H9 (cell line): ENCODE data around the gene SYCE3. TPM values are rescaled to one million over a fixed set of nuclear protein-coding genes. Genes with fewer than 3 reads are reported as not detected.

Experiments
- DNase-seq: peaks from one replicate; pipeline ENCODE4 v3.0.0-alpha.2; 2017
- H2AFZ ChIP-seq: one replicate; pipeline ENCODE4 v1.6.1; 2013; ENCODE audit warnings: mild to moderate bottlenecking, low read length, control low read depth, moderate library complexity
- H2AK5ac ChIP-seq: 2 replicates; pipeline ENCODE4 v1.6.1; 2013; ENCODE audit warnings: low read length, control low read depth, mixed read lengths; ENCODE audit not compliant: insufficient read length
- H2BK120ac ChIP-seq: one replicate; pipeline ENCODE4 v1.6.1; 2013; ENCODE audit warnings: low read depth, mild to moderate bottlenecking, low read length, control low read depth, inconsistent platforms; ENCODE audit not compliant: poor library complexity, severe bottlenecking
- H2BK12ac ChIP-seq: 2 replicates; pipeline ENCODE4 v1.6.1; 2013; ENCODE audit warnings: low read length, control low read depth, mixed read lengths, low read depth; ENCODE audit not compliant: insufficient read length
- H2BK15ac ChIP-seq: 2 replicates; pipeline ENCODE4 v1.6.1; 2013; ENCODE audit warnings: low read depth, low read length, control low read depth
- H2BK20ac ChIP-seq: one replicate; pipeline ENCODE4 v1.6.1; 2013; ENCODE audit warnings: low read depth, mild to moderate bottlenecking, low read length, control low read depth, inconsistent platforms; ENCODE audit not compliant: poor library complexity, severe bottlenecking
- H2BK5ac ChIP-seq: 2 replicates; pipeline ENCODE4 v1.6.1; 2013; ENCODE audit warnings: low read length, control low read depth, mixed read lengths; ENCODE audit not compliant: insufficient read length
- H3K14ac ChIP-seq: 2 replicates; pipeline ENCODE4 v1.6.1; 2013; ENCODE audit warnings: low read length, control low read depth; ENCODE audit not compliant: insufficient read depth
- H3K18ac ChIP-seq: 2 replicates; pipeline ENCODE4 v1.6.1; 2013; ENCODE audit warnings: low read depth, mild to moderate bottlenecking, mixed read lengths, low read length, control low read depth; ENCODE audit not compliant: insufficient read length
- H3K23ac ChIP-seq: 2 replicates; pipeline ENCODE4 v1.6.1; 2013; ENCODE audit warnings: low read length, control low read depth, mixed read lengths, low read depth; ENCODE audit not compliant: insufficient read length
- H3K23me2 ChIP-seq: 2 replicates; pipeline ENCODE4 v1.6.1; 2013; ENCODE audit warnings: low read depth, mild to moderate bottlenecking, mixed read lengths, low read length, control low read depth; ENCODE audit not compliant: insufficient read length, poor library complexity, severe bottlenecking
- H3K27ac ChIP-seq: 2 replicates; pipeline ENCODE4 v1.5.1; 2013; ENCODE audit warnings: low read length, control low read depth, mixed read lengths, low read depth; ENCODE audit not compliant: insufficient read length
- H3K27me3 ChIP-seq: 2 replicates; pipeline ENCODE4 v1.6.1; 2013; ENCODE audit warnings: low read length, control low read depth, inconsistent platforms; ENCODE audit not compliant: insufficient read depth
- H3K4ac ChIP-seq: 2 replicates; pipeline ENCODE4 v1.6.1; 2013; ENCODE audit warnings: low read depth, mild to moderate bottlenecking, control low read depth, inconsistent platforms, low read length, moderate library complexity
- H3K4me1 ChIP-seq: 2 replicates; pipeline ENCODE4 v1.6.1; 2013; ENCODE audit warnings: low read length, control low read depth, inconsistent platforms; ENCODE audit not compliant: insufficient read depth
- H3K4me2 ChIP-seq: 2 replicates; pipeline ENCODE4 v1.6.1; 2013; ENCODE audit warnings: low read length, control low read depth, mixed read lengths; ENCODE audit not compliant: insufficient read length, insufficient read depth
- H3K56ac ChIP-seq: 2 replicates; pipeline ENCODE4 v1.6.1; 2013; ENCODE audit warnings: low read depth, mild to moderate bottlenecking, mixed read lengths, low read length, control low read depth; ENCODE audit not compliant: insufficient read length
- H3K79me1 ChIP-seq: 2 replicates; pipeline ENCODE4 v1.6.1; 2013; ENCODE audit warnings: low read depth, mild to moderate bottlenecking, moderate library complexity, low read length, control low read depth, inconsistent platforms; ENCODE audit not compliant: insufficient read depth, poor library complexity, severe bottlenecking
- H3K79me2 ChIP-seq: 2 replicates; pipeline ENCODE4 v1.6.1; 2013; ENCODE audit warnings: low read length, control low read depth, inconsistent platforms; ENCODE audit not compliant: insufficient read depth
- H3K9ac ChIP-seq: 2 replicates; pipeline ENCODE4 v1.6.1; 2013; ENCODE audit warnings: low read length, control low read depth, mixed read lengths; ENCODE audit not compliant: insufficient read length; ENCODE audit errors: extremely low read depth
- H3K9me3 ChIP-seq: one replicate; pipeline ENCODE4 v1.6.1; 2013; ENCODE audit warnings: low read depth, low read length, inconsistent platforms; ENCODE audit not compliant: control insufficient read depth
- H3T11ph ChIP-seq: one replicate; pipeline ENCODE4 v1.6.1; 2013; ENCODE audit warnings: mild to moderate bottlenecking, low read length, control low read depth, inconsistent platforms
- H4K20me1 ChIP-seq: one replicate; pipeline ENCODE4 v1.6.1; 2013; ENCODE audit not compliant: control insufficient read depth, insufficient read length, insufficient read depth
- H4K5ac ChIP-seq: 2 replicates; pipeline ENCODE4 v1.6.1; 2013; ENCODE audit warnings: low read depth, mild to moderate bottlenecking, mixed read lengths, low read length, control low read depth; ENCODE audit not compliant: insufficient read length
- H4K8ac ChIP-seq: replicated peaks from 2 replicates; pipeline ENCODE4 v1.6.1; 2013; ENCODE audit warnings: low read length, control low read depth, mixed read lengths, low read depth; ENCODE audit not compliant: insufficient read length
- H4K91ac ChIP-seq: 2 replicates; pipeline ENCODE4 v1.6.1; 2013; ENCODE audit warnings: low read depth, mild to moderate bottlenecking, moderate library complexity, mixed read lengths, low read length, control low read depth; ENCODE audit not compliant: insufficient read length
- H3K27ac Mint-ChIP-seq, 3 experiments: 2 replicates in 2 of 3; 3 replicates in 1 of 3; pipeline ENCODE4 v1.8.0; 2020 to 2021; ENCODE audit warnings: mixed read lengths in 3 of 3, mild to moderate bottlenecking in 1 of 3, moderate library complexity in 1 of 3
- H3K27me3 Mint-ChIP-seq: 2 replicates; pipeline ENCODE4 v1.8.0; 2021; ENCODE audit warnings: low read depth, mild to moderate bottlenecking, moderate library complexity, mixed read lengths
- H3K36me3 Mint-ChIP-seq, 3 experiments: 2 replicates in 2 of 3; 3 replicates in 1 of 3; pipeline ENCODE4 v1.8.0; 2020 to 2021; ENCODE audit warnings: low read depth in 3 of 3, mixed read lengths in 3 of 3; ENCODE audit not compliant: insufficient read depth in 1 of 3
- H3K4me1 Mint-ChIP-seq, 2 experiments: 2 replicates each; pipeline ENCODE4 v1.8.0; 2020; ENCODE audit warnings: mixed read lengths in 2 of 2
- H3K4me3 Mint-ChIP-seq, 2 experiments: 2 replicates in 1 of 2; 3 replicates in 1 of 2; pipeline ENCODE4 v1.8.0; 2020 to 2021; ENCODE audit warnings: mild to moderate bottlenecking in 2 of 2, mixed read lengths in 2 of 2, moderate library complexity in 1 of 2
- H3K9me3 Mint-ChIP-seq, 2 experiments: 2 replicates in 1 of 2; 3 replicates in 1 of 2; pipeline ENCODE4 v1.8.0; 2020; ENCODE audit warnings: mild to moderate bottlenecking in 2 of 2, mixed read lengths in 2 of 2, moderate library complexity in 1 of 2
- WGBS: extraction: QIAGEN DNeasy Blood & Tissue Kit; methylation state at CpG from one replicate; pipeline ENCODE4 v1.1.7; 2013; ENCODE audit warnings: missing lambda C conversion rate, low lambda C conversion rate, mixed read lengths; ENCODE audit not compliant: insufficient read length; ENCODE audit errors: extremely low coverage; 5-methylcytosine and 5-hydroxymethylcytosine counted together
- total RNA-seq: library from RNA; stranded (reverse); gene quantifications from 2 replicates; pipeline ENCODE4 v1.2.1, GENCODE V29; 2021
- TF ChIP-seq, protein P1 (sequence below): fragments of 200-600 bp; sonication (generic); conservative IDR thresholded peaks from 3 replicates; pipeline ENCODE4 v1.8.0; 2021; ENCODE audit warnings: antibody characterized with exemption, mild to moderate bottlenecking

Gene SYCE3
- total RNA-seq, 1 experiment from 2014 or later: 0.85 TPM

- H3K79me2 ChIP-seq: no peaks in the 10 kb centered on the region
- H3K14ac ChIP-seq: no peak overlapping the region
- H4K5ac ChIP-seq: no peak overlapping the region
- H3K4me2 ChIP-seq: no peak overlapping the region
- DNase-seq: no peak
- no peak overlapping the region for H3K9ac ChIP-seq
- no CpG with 5 or more reads among the region's 23 CpGs for WGBS
- H3K36me3 Mint-ChIP-seq: peaks cover 4 to 56% (median 48%) of the 10 kb centered on the region in 3 experiments
- no peak overlapping the region for H2AFZ ChIP-seq
- H3K27ac ChIP-seq: no peak overlapping the region
- no peaks in the 10 kb centered on the region; the same call in 1 of the 2 replicates for H3K27me3 Mint-ChIP-seq
- no peak overlapping the region for H2BK20ac ChIP-seq
- peaks cover 2% of the 10 kb centered on the region; the same call in 1 of the 2 replicates for H3K4me1 ChIP-seq
- no peak overlapping the region for H3K56ac ChIP-seq
- no peak overlapping the region for H4K8ac ChIP-seq
- H2BK120ac ChIP-seq: no peak overlapping the region
- H4K20me1 ChIP-seq: no peaks in the 10 kb centered on the region
- no peak overlapping the region for H4K91ac ChIP-seq
- H3K4me1 Mint-ChIP-seq: 0 out of 4 replicates have a peak, but pooled peaks cover 0 to 6% of the 10 kb centered on the region in 2 experiments
- no peaks in the 10 kb centered on the region for H3K23me2 ChIP-seq
- TF ChIP-seq, protein P1, sequence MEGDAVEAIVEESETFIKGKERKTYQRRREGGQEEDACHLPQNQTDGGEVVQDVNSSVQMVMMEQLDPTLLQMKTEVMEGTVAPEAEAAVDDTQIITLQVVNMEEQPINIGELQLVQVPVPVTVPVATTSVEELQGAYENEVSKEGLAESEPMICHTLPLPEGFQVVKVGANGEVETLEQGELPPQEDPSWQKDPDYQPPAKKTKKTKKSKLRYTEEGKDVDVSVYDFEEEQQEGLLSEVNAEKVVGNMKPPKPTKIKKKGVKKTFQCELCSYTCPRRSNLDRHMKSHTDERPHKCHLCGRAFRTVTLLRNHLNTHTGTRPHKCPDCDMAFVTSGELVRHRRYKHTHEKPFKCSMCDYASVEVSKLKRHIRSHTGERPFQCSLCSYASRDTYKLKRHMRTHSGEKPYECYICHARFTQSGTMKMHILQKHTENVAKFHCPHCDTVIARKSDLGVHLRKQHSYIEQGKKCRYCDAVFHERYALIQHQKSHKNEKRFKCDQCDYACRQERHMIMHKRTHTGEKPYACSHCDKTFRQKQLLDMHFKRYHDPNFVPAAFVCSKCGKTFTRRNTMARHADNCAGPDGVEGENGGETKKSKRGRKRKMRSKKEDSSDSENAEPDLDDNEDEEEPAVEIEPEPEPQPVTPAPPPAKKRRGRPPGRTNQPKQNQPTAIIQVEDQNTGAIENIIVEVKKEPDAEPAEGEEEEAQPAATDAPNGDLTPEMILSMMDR: no peak
- no peak overlapping the region for H2BK15ac ChIP-seq
- H2BK5ac ChIP-seq: no peak overlapping the region
- H3K9me3 Mint-ChIP-seq: no peaks in the 10 kb centered on the region
- no peak overlapping the region for H2AK5ac ChIP-seq
- H3K9me3 ChIP-seq: no peaks in the 10 kb centered on the region
- H3K4me3 Mint-ChIP-seq: no peak overlapping the region
- peaks cover 4% of the 10 kb centered on the region for H3K79me1 ChIP-seq
- H3K27ac Mint-ChIP-seq: peak overlapping the region in 1 of 3 experiments; percentile 70; a peak in 3 of 7 replicates
- H3T11ph ChIP-seq: no peak overlapping the region
- no peak overlapping the region for H2BK12ac ChIP-seq
- no peak overlapping the region for H3K23ac ChIP-seq
- H3K4ac ChIP-seq: no peak overlapping the region
- H3K27me3 ChIP-seq: no peaks in the 10 kb centered on the region
- no peak overlapping the region for H3K18ac ChIP-seq
These were observed 14.9 kb upstream of the SYCE3 start for GRCh38 chr22:50577697-50577986.
